ENCODE data around the gene TYK2.

GRCh38 chr19:10374931-10375330 is 5.4 kb downstream of the TYK2 start:
- TF ChIP-seq CTCF (IDR thresholded peaks at IDR 0.05), result no peak
- no peak for TF ChIP-seq POLR2A (IDR thresholded peaks at IDR 0.05)
